Activated CD4-positive, CD25-positive, alpha-beta regulatory T cell (primary cell): ENCODE measurements around the gene ART3.
"Not testable (repeated sequence)": the region's sequence is repeated elsewhere in the genome, so short reads cannot be mapped to it uniquely, and the experiment has no call there.

Experiments used
- DNase-seq, 4 experiments: peaks; one replicate each; lab custom pipeline; 2025; lab: John Stamatoyannopoulos, UW

ART3 gene

GRCh38 chr4:76074468-76074867, at the start of gene ART3:
Gene ART3, plus strand, starts transcription at chr4:76074709. Its CDS starts 1,181 bp downstream, at chr4:76075890.
- no peak for DNase-seq

GRCh38 chr4:76028350-76028765, 46.2 kb upstream of the ART3 start:
- no peak for DNase-seq

GRCh38 chr4:76029300-76029699, 45.2 kb upstream of the ART3 start:
- DNase-seq: no peak

- DNase-seq: no peak
Observed at GRCh38 chr4:76035141-76035540, 39.4 kb upstream of the ART3 start.

GRCh38 chr4:76035799-76036380, 38.6 kb upstream of the ART3 start, which contains the start of gene CXCL11:
Gene CXCL11, minus strand, starts transcription at chr4:76036070. Its CDS starts 83 bp downstream, at chr4:76035987.
- DNase-seq: no peak

- no peak for DNase-seq
Observed at GRCh38 chr4:76036855-76037254, 37.7 kb upstream of the ART3 start.

- DNase-seq: not testable (repeated sequence)
Observed at GRCh38 chr4:76042241-76042998, 32.1 kb upstream of the ART3 start.

GRCh38 chr4:76043306-76043705, 31.2 kb upstream of the ART3 start:
- DNase-seq: not testable (repeated sequence)

GRCh38 chr4:76044686-76045085, 29.8 kb upstream of the ART3 start:
- DNase-seq: not testable (repeated sequence)

GRCh38 chr4:76049860-76050416, 24.6 kb upstream of the ART3 start:
- DNase-seq: not testable (repeated sequence)

GRCh38 chr4:76050560-76051050, 23.9 kb upstream of the ART3 start:
- DNase-seq: not testable (repeated sequence)

GRCh38 chr4:76053730-76054129, 20.8 kb upstream of the ART3 start:
- DNase-seq: no peak

- no peak for DNase-seq
Observed at GRCh38 chr4:76055016-76055415, 19.5 kb upstream of the ART3 start.

- DNase-seq: no peak
Observed at GRCh38 chr4:76055421-76055820, 19.1 kb upstream of the ART3 start.

GRCh38 chr4:76058302-76058701, 16.2 kb upstream of the ART3 start:
- DNase-seq: no peak

- DNase-seq: no peak
Observed at GRCh38 chr4:76058888-76059426, 15.6 kb upstream of the ART3 start.

- no peak for DNase-seq
Observed at GRCh38 chr4:76059750-76060149, 14.8 kb upstream of the ART3 start.

- DNase-seq: no peak
Observed at GRCh38 chr4:76060506-76060905, 14.0 kb upstream of the ART3 start.

GRCh38 chr4:76061421-76061820, 13.1 kb upstream of the ART3 start:
- DNase-seq: no peak

- DNase-seq: no peak
Observed at GRCh38 chr4:76061982-76062381, 12.5 kb upstream of the ART3 start.

- no peak for DNase-seq
Observed at GRCh38 chr4:76066546-76066945, 8.0 kb upstream of the ART3 start.

- DNase-seq: peak; percentile 21 to 61 (median 40)
Observed at GRCh38 chr4:76067652-76068286, 6.7 kb upstream of the ART3 start.
